Gastroesophageal sphincter (tissue), 4 donors: ENCODE data around the gene RIPOR2. TPM values are rescaled to one million over a fixed set of nuclear protein-coding genes. Genes with fewer than 3 reads are reported as not detected.

Source experiments
- ATAC-seq: fragments of 150-250 bp; one replicate; pipeline ENCODE4 v1.9.1; 2016; ENCODE audit warnings: mild to moderate bottlenecking, moderate library complexity
- H3K27ac ChIP-seq, 4 donors: fragments of 200-600 bp; sonication (generic) in 3 of 4; 1 replicate in 3 of 4; 2 replicates in 1 of 4; pipeline ENCODE4 v1.5.1; 2016 to 2019
- H3K27me3 ChIP-seq: fragments of 200-600 bp; sonication (generic); one replicate; pipeline ENCODE4 v1.5.1; 2019
- H3K36me3 ChIP-seq, 2 donors: fragments of 200-600 bp; sonication (generic); one replicate each; pipeline ENCODE4 v1.5.1; 2019; ENCODE audit warnings: control low read depth in 1 of 2
- H3K4me1 ChIP-seq, 3 donors: fragments of 200-600 bp; sonication (generic); 1 replicate in 2 of 3; 2 replicates in 1 of 3; pipeline ENCODE4 v1.5.1; 2016 to 2019; ENCODE audit warnings: control low read depth in 2 of 3
- H3K4me3 ChIP-seq, 2 donors: fragments of 200-600 bp; sonication (generic); one replicate each; pipeline ENCODE4 v1.5.1; 2019; ENCODE audit warnings: mild to moderate bottlenecking in 1 of 2, moderate library complexity in 1 of 2
- H3K9me3 ChIP-seq, 3 donors: fragments of 200-600 bp; sonication (generic); one replicate each; pipeline ENCODE4 v1.5.1; 2017 to 2019; ENCODE audit warnings: control low read depth in 2 of 3
- EP300 ChIP-seq: sonication (generic); formaldehyde crosslinking; IDR thresholded peaks from one replicate; pipeline ENCODE4 v1.6.1; 2017; ENCODE audit warnings: antibody characterized with exemption, mild to moderate bottlenecking
- POLR2A ChIP-seq, 2 donors: fragments of 450-650 bp; IDR thresholded peaks; one replicate each; pipeline ENCODE4 v1.6.1; 2017; ENCODE audit warnings: antibody characterized with exemption in 2 of 2, mild to moderate bottlenecking in 2 of 2, moderate library complexity in 1 of 2
- POLR2AphosphoS5 ChIP-seq: sonication (generic); formaldehyde crosslinking; IDR thresholded peaks from one replicate; pipeline ENCODE4 v1.6.1; 2017; ENCODE audit warnings: antibody characterized with exemption
- WGBS, 2 donors: methylation state at CpG; one replicate each; pipeline ENCODE4 v1.1.5; 2018; ENCODE audit warnings: low coverage in 1 of 2; 5-methylcytosine and 5-hydroxymethylcytosine counted together
- total RNA-seq, 4 donors: library from RNA; depleted of rRNA; stranded (reverse); fragments of >200 nt; gene quantifications; one replicate each; pipeline ENCODE4 v1.1.0, GENCODE V29; 2016
- TF ChIP-seq, protein P1 (sequence below), 4 experiments: fragments of 200-600 bp in 2 of 4; fragments of 450-650 bp in 2 of 4; sonication (generic) in 1 of 4; IDR thresholded peaks; one replicate each; pipeline ENCODE4 v1.5.1; 2017 to 2019; ENCODE audit warnings: antibody characterized with exemption in 4 of 4, mild to moderate bottlenecking in 2 of 4, moderate library complexity in 2 of 4

Gene RIPOR2
- total RNA-seq, 4 donors from 2014 or later, result 1.7 to 14.9 (median 4.2) TPM

DNA sequence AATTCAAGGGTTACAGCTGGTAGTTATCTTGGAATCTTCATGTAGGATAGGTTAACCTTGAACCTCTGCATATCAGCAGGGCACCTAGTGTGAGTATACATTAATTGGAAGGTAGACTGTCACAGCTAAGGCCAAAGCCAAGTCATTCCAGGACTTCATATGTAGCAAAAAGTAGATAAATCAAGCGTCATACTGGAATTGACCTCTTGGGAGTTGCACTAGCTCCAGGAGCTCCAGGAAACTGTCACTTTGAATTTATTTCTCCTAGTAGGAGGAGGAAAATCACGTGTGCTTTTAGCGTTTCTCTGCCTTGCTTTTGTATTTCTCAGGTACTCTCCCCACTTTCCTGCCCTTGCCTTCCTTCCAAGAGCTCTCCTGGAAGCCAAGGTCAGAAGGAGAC lies 30.3 kb downstream of the RIPOR2 start:
- ATAC-seq, result no peak
- Histone ChIP-seq H3K27me3 (peaks cover 4% of the 10 kb centered on the region), H3K4me3 (no peak overlapping the region), H3K27ac (no peak overlapping the region), H3K9me3 (peaks cover 0 to 13% (median 0%) of the 10 kb centered on the region in 3 donors), H3K4me1 (peaks cover 0 to 19% (median 0%) of the 10 kb centered on the region in 3 donors), H3K36me3 (no peaks in the 10 kb centered on the region)
- WGBS, 2 donors, result 35 to 47% methylated on average over 3 of the region's 3 CpGs
- no peak for TF ChIP-seq POLR2A (IDR thresholded peaks at IDR 0.05)
- TF ChIP-seq, protein P1, sequence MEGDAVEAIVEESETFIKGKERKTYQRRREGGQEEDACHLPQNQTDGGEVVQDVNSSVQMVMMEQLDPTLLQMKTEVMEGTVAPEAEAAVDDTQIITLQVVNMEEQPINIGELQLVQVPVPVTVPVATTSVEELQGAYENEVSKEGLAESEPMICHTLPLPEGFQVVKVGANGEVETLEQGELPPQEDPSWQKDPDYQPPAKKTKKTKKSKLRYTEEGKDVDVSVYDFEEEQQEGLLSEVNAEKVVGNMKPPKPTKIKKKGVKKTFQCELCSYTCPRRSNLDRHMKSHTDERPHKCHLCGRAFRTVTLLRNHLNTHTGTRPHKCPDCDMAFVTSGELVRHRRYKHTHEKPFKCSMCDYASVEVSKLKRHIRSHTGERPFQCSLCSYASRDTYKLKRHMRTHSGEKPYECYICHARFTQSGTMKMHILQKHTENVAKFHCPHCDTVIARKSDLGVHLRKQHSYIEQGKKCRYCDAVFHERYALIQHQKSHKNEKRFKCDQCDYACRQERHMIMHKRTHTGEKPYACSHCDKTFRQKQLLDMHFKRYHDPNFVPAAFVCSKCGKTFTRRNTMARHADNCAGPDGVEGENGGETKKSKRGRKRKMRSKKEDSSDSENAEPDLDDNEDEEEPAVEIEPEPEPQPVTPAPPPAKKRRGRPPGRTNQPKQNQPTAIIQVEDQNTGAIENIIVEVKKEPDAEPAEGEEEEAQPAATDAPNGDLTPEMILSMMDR (IDR thresholded peaks at IDR 0.05), result no peak
- TF ChIP-seq EP300, result no peak
- TF ChIP-seq POLR2AphosphoS5, result no peak

DNA sequence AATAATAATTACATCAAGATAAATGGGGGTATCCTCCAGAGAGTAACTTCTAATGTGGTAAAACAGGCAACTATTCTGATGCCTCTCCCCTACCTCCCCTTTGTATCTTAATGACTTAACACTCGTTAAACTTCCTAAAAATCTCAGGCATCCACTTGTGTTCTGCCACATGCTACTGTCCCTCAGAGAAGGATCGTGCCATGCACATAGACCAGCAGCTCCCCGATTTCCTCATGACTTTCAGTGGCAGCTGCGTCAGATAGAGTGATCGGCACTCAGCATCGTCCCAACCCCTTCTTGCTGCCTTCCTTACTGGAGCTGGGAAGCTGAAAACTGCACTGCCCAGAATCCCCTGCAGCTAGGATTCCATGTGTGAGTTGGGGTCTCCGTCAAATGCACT lies 32.1 kb downstream of the RIPOR2 start:
- H3K4me3 ChIP-seq, result no peak overlapping the region
- H3K27ac ChIP-seq, result no peak overlapping the region
- ATAC-seq, result no peak
- peaks cover 0 to 13% (median 0%) of the 10 kb centered on the region in 3 donors for H3K9me3 ChIP-seq
- no peaks in the 10 kb centered on the region for H3K27me3 ChIP-seq
- TF ChIP-seq POLR2A (IDR thresholded peaks at IDR 0.05), result no peak
- H3K4me1 ChIP-seq, result peaks cover 0 to 4% (median 0%) of the 10 kb centered on the region in 3 donors
- H3K36me3 ChIP-seq, result no peaks in the 10 kb centered on the region
- 83 to 94% methylated on average over 2 of the region's 7 CpGs for WGBS, 2 donors

DNA sequence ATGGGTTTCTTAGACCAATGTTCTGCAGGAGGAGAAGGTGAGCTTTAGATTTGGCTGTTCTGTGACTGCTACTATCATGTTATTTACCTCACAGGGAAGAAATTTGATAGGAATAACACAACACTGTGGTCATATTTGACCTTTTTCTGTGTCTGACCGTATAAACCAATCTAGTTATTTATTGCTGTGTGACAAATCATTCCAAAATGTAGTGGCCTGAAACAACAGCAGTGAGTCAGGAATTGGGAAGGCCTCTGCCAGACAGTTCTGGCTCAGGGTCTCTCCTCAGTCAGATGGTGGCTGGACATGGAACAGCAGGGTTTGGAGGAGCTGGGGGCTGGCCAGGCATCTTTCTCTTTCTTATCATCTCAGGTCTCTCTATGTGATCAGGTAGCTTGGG lies 33.0 kb downstream of the RIPOR2 start:
- Histone ChIP-seq H3K4me3 (no peak overlapping the region), H3K9me3 (peaks cover 0 to 13% (median 0%) of the 10 kb centered on the region in 3 donors), H3K27me3 (no peaks in the 10 kb centered on the region), H3K4me1 (no peaks in the 10 kb centered on the region), H3K27ac (no peak overlapping the region), H3K36me3 (no peaks in the 10 kb centered on the region)
- TF ChIP-seq, protein P1 (IDR thresholded peaks at IDR 0.05), result no peak
- peak; percentile 20 for TF ChIP-seq POLR2AphosphoS5
- WGBS, 2 donors, result 8 to 45% methylated on average over 1 of the region's 1 CpG
- ATAC-seq, result no peak

DNA sequence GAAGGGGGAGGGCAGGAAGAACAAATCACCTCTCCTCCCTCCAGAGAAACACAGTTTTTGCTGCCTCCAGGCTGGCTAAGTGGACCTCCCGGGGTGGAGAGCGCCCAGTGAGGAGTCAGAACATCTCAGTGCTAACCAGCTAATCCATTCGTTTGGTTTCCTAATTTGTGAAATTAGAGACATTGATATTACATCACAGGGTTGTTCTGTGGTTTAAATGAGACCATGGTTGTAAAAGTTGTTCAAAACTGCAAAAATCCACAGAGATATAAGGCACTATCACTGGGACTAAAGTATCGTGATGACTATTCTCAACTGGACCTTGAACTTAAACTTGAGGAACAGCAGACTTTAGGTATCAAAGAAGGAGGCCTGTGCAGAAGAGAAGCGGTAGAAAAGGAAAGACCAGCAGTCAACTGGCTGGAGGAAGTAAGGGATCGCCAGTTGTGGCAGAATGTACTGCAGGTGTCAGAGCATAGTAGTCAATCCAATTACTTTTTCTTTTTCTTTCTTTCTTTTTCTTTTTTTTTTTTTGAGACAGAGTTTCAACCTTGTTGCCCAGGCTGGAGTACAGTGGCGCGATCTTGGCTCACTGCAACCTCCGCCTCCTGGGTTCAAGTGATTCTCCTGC lies 33.9 kb downstream of the RIPOR2 start:
- TF ChIP-seq EP300, result no peak
- TF ChIP-seq POLR2AphosphoS5, result no peak
- no peak for TF ChIP-seq POLR2A (IDR thresholded peaks at IDR 0.05)
- TF ChIP-seq, protein P1 (IDR thresholded peaks at IDR 0.05), result no peak
- Histone ChIP-seq H3K27me3 (no peaks in the 10 kb centered on the region), H3K9me3 (peaks cover 0 to 13% (median 0%) of the 10 kb centered on the region in 3 donors), H3K36me3 (no peaks in the 10 kb centered on the region), H3K4me1 (no peaks in the 10 kb centered on the region), H3K27ac (peak overlapping the region in 1 of 4 donors; percentile 4), H3K4me3 (no peak overlapping the region)
- ATAC-seq, result no peak
- 86 to 90% methylated on average over 7 to 9 of the region's 9 CpGs for WGBS, 2 donors

DNA sequence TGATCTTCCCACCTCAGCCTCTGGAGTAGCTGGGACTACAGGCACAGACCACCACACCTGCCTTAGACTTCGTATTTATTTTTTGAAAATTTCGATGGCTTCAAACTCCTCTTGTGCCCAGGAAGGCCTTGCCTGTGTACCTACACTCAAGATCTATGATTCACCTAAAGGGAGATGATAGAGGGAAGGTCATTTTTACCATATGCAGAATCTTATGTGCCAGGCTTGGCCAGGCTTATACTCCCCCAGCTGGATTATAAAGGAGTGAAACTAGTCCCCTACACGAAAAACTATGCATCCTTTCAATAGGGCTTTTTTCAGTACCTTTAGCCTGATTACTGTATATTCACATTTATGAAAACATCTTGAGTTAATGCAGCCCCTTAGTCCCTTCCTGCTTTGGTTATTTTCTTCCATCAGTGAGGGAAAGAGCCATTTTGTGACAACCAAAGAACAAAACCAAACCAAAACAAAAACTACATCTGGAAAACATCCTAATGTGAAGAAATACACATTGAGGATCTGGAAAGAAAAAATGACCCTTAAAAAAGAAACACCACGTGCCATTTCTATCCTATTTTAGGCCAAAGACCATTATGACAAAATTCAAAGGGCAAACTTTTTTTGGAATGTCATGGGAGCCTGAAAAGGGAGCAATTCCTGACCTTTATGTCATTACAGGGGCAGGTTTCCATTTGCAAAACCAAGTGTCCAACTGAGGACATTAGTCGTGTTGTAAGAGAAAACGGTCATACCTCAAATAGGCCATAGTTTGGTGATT lies 34.7 kb downstream of the RIPOR2 start:
- H3K27ac ChIP-seq, result peak overlapping the region in 1 of 4 donors; percentile 20
- TF ChIP-seq POLR2AphosphoS5 (peak; percentile 13), POLR2A (IDR thresholded peaks at IDR 0.05) (no peak)

DNA sequence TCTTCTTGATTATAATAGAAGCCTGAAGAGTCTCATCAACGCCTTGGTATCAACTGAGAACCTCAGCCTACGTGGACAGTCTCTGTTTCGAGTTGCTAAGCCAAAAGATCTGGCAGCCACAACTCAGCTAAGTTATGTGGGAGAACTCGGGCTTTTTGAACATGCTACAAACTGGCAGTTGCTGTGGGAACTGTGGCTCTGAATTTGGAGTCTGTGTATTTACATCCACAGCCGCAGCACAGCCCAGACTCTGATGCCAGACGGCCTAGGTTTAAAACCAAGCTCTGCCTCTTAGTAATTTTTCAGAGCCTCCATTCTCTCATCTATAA lies 35.8 kb downstream of the RIPOR2 start:
- TF ChIP-seq POLR2A (IDR thresholded peaks at IDR 0.05), result no peak
- H3K27ac ChIP-seq, result no peak overlapping the region
- 40 to 47% methylated on average over 4 to 5 of the region's 6 CpGs for WGBS, 2 donors
- no peaks in the 10 kb centered on the region for H3K27me3 ChIP-seq
- no peak for ATAC-seq
- no peaks in the 10 kb centered on the region for H3K4me1 ChIP-seq
- peaks cover 0 to 13% (median 0%) of the 10 kb centered on the region in 3 donors for H3K9me3 ChIP-seq
- no peak overlapping the region for H3K4me3 ChIP-seq
- no peaks in the 10 kb centered on the region for H3K36me3 ChIP-seq

More for the DNA sequence above, 34.7 kb downstream of the RIPOR2 start:
- H3K27me3 ChIP-seq, result no peaks in the 10 kb centered on the region
- no peak for ATAC-seq
- H3K9me3 ChIP-seq, result peaks cover 0 to 13% (median 0%) of the 10 kb centered on the region in 3 donors
- 65 to 71% methylated on average over 5 to 6 of the region's 6 CpGs for WGBS, 2 donors
- H3K4me3 ChIP-seq, result no peak overlapping the region
- H3K4me1 ChIP-seq, result no peaks in the 10 kb centered on the region
- no peaks in the 10 kb centered on the region for H3K36me3 ChIP-seq
